K562 (cell line): Measurements from ENCODE around the gene CRYBG3. TPM values are rescaled to one million over a fixed set of nuclear protein-coding genes. Genes with fewer than 3 reads are reported as not detected.

Experiments used
- GTF2F1 ChIP-seq: IDR thresholded peaks from 2 replicates; pipeline ENCODE4 v1.6.1; 2011; ENCODE audit warnings: low read depth, low read length, improper control_type of control experiment
- HMGXB4 ChIP-seq: sonication (generic); formaldehyde crosslinking; IDR thresholded peaks from 2 replicates; pipeline ENCODE4 v1.8.1; 2023; ENCODE audit warnings: mild to moderate bottlenecking, missing genetic modification reagents
- KDM2B ChIP-seq: fragments of 250-450 bp; sonication (Bioruptor Pico); IDR thresholded peaks from 2 replicates; pipeline ENCODE4 v1.8.0; 2021; ENCODE audit warnings: mild to moderate bottlenecking, moderate library complexity
- MTA1 ChIP-seq: fragments of 450-650 bp; IDR thresholded peaks from 2 replicates; pipeline ENCODE4 v1.6.1; 2017; ENCODE audit warnings: borderline replicate concordance
- NFIC ChIP-seq: fragments of 450-650 bp; IDR thresholded peaks from 2 replicates; pipeline ENCODE4 v1.6.1; 2017; ENCODE audit warnings: mild to moderate bottlenecking, inconsistent platforms
- NKRF ChIP-seq: fragments of 450-650 bp; IDR thresholded peaks from 2 replicates; pipeline ENCODE4 v1.6.1; 2016; ENCODE audit warnings: borderline replicate concordance
- PCBP2 ChIP-seq: fragments of 200-400 bp; formaldehyde crosslinking; IDR thresholded peaks from 2 replicates; pipeline ENCODE4 v1.6.1; 2018; ENCODE audit warnings: low read length, low read depth, mild to moderate bottlenecking, moderate library complexity; ENCODE audit not compliant: poor library complexity, severe bottlenecking
- SMARCC2 ChIP-seq: fragments of 450-650 bp; IDR thresholded peaks from 2 replicates; pipeline ENCODE4 v1.6.1; 2017; ENCODE audit warnings: antibody characterized with exemption, moderate library complexity, mild to moderate bottlenecking, low read depth
- YY1 ChIP-seq, 3 experiments: IDR thresholded peaks; 2 replicates each; pipeline ENCODE4 v1.6.1; 2011; ENCODE audit warnings: low read length in 2 of 3, mild to moderate bottlenecking in 2 of 3, moderate library complexity in 2 of 3, borderline replicate concordance in 1 of 3, control low read depth in 1 of 3, low read depth in 1 of 3; ENCODE audit not compliant: insufficient read depth in 3 of 3, insufficient replicate concordance in 2 of 3, control insufficient read depth in 1 of 3, insufficient read length in 1 of 3; ENCODE audit errors: extremely low read depth in 1 of 3
- polyA plus RNA-seq, 8 experiments: library from polyadenylated mRNA; depleted of rRNA in 4 of 8; stranded (reverse) in 5 of 8; unstranded in 3 of 8; fragments of >200 nt; fragmentation: Nextera tagmentation in 2 of 8; fragmentation: Illumina TruSeq in 1 of 8; extraction: Ambion mirVana in 2 of 8; extraction: Trizol in 1 of 8; gene quantifications; 2 replicates each; pipeline versions ENCODE4 v1.2.1 to v1.2.3, GENCODE V29; 2011 to 2014; ENCODE audit warnings: inconsistent platforms in 1 of 8, missing spikeins in 1 of 8
- total RNA-seq, 7 experiments: library from RNA; depleted of rRNA in 6 of 7; stranded (reverse); fragments of >200 nt in 6 of 7; fragmentation: Illumina TruSeq in 2 of 7; extraction: Trizol in 2 of 7; gene quantifications; 2 replicates each; pipeline versions ENCODE4 v1.2.1 to v1.2.3, GENCODE V29; 2011 to 2021; ENCODE audit warnings: low replicate concordance in 1 of 7

The CRYBG3 gene
- total and polyA plus RNA-seq, 9 of the 15 experiments (the other 6 are each of a cell fraction or from before 2014, with no cell fraction given) = 0.08 to 0.72 (median 0.18) TPM

GRCh38 chr3:97932387-97932801 is 110.6 kb downstream of the CRYBG3 start (continued):
- no peak for TF ChIP-seq KDM2B (CRISPR knock-in tag)
- no peak for TF ChIP-seq HMGXB4
- no peak for TF ChIP-seq PCBP2
- TF ChIP-seq NKRF = no peak
- no peak for TF ChIP-seq MTA1
- TF ChIP-seq SMARCC2 = peak; percentile 27; the same call in 1 of the 2 replicates
- TF ChIP-seq YY1 (IDR thresholded peaks at IDR 0.05; ENCODE audit: borderline replicate concordance in 1 of 3, control insufficient read depth in 1 of 3, extremely low read depth in 1 of 3, insufficient read depth in 3 of 3, insufficient read length in 1 of 3, insufficient replicate concordance in 2 of 3, low read depth in 1 of 3, low read length in 2 of 3) = no peak
- TF ChIP-seq NFIC = peak; percentile 20; the same call in 1 of the 2 replicates
- no peak for TF ChIP-seq GTF2F1
